H1 (cell line): Measurements from ENCODE around the gene DSTYK. TPM values are rescaled to one million over a fixed set of nuclear protein-coding genes. Genes with fewer than 3 reads are reported as not detected.

Experiments
- BRCA1 ChIP-seq: IDR thresholded peaks from 2 replicates; pipeline ENCODE4 v1.6.1; 2012; ENCODE audit warnings: low read depth, low read length, improper control_type of control experiment
- GABPA ChIP-seq: IDR thresholded peaks from 2 replicates; pipeline ENCODE4 v1.6.1; 2011; ENCODE audit warnings: mild to moderate bottlenecking, low read length, moderate library complexity, borderline replicate concordance; ENCODE audit not compliant: insufficient read depth
- TEAD4 ChIP-seq: IDR thresholded peaks from 2 replicates; pipeline ENCODE4 v1.6.1; 2012; ENCODE audit warnings: low read depth, low read length, inconsistent platforms, mixed read lengths
- YY1 ChIP-seq: IDR thresholded peaks from 2 replicates; pipeline ENCODE4 v1.6.1; 2011; ENCODE audit warnings: low read depth, mild to moderate bottlenecking, low read length
- polyA plus RNA-seq, 7 experiments: library from polyadenylated mRNA; depleted of rRNA in 3 of 7; stranded (reverse) in 5 of 7; unstranded in 2 of 7; fragments of >200 nt in 5 of 7; fragments of 200-250 nt in 2 of 7; gene quantifications; 1 replicate in 5 of 7; 2 replicates in 1 of 7; 4 replicates in 1 of 7; pipeline versions ENCODE4 v1.2.1 to v1.2.3, GENCODE V29; 2011 to 2013; ENCODE audit warnings: missing spikeins in 2 of 7, mixed read lengths in 2 of 7
- total RNA-seq: library from RNA; stranded (reverse); fragmentation: NEBNext Ultra II Directional; extraction: Animal tissue kit (Norgen Biotek cat#: 25700); gene quantifications from 2 replicates; pipeline ENCODE4 v1.2.1, GENCODE V29; 2021

DSTYK gene
- total and polyA plus RNA-seq, 2 of the 8 experiments (the other 6 are each of a cell fraction or from before 2014, with no cell fraction given): 2.7 to 8.5 TPM

DNA sequence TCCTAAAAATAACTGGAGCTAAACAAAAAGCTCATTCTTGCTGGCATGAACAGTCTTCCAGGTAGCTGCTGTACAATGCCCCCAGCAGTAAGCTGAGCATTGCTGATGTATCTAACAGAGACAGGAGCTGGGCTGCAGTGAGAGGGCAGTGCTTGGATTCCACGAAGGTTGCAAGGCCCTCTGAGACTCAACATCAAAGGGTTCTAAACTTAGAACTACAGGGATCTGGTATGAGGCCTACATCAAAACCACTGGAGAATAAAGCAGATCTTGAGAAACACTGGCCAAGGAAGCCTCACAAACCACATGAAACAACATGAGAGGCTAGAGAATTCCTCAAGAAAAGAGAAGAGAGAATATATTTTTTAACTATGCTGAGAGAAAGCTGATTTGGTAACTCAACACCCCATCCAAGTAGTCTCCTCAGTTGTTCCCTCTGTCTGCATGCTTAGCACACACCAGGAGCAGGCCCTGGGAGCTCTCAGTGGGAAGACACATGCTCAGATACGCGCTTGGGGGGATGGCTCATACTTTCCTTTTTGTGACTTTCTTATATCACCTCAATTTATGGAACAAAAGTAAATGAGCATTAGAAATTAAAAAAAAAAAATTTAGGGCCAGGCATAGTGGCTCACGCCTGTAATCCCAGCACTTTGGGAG, 27.7 kb downstream of the DSTYK start (continued):
- TF ChIP-seq GABPA (no peak), TEAD4 (no peak), YY1 (no peak), BRCA1 (no peak)
